ENCODE results near the gene SFMBT2.

The SFMBT2 gene

GRCh38 chr10:7293378-7293920 is 117.4 kb downstream of the SFMBT2 start:
- DNase-seq: no peak

- DNase-seq: no peak
These were observed 119.2 kb downstream of the SFMBT2 start for GRCh38 chr10:7291487-7292270.

GRCh38 chr10:7288060-7288690 is 122.7 kb downstream of the SFMBT2 start:
- no peak for DNase-seq

- no peak for DNase-seq
These were observed 123.5 kb downstream of the SFMBT2 start for GRCh38 chr10:7287377-7287776.

- DNase-seq: no peak
These were observed 125.1 kb downstream of the SFMBT2 start for GRCh38 chr10:7285522-7286322.

GRCh38 chr10:7283246-7283645 is 127.6 kb downstream of the SFMBT2 start:
- no peak for DNase-seq

- DNase-seq: no peak
These were observed 128.4 kb downstream of the SFMBT2 start for GRCh38 chr10:7282457-7282856.

GRCh38 chr10:7281429-7281828 is 129.4 kb downstream of the SFMBT2 start:
- no peak for DNase-seq

GRCh38 chr10:7279303-7279702 is 131.5 kb downstream of the SFMBT2 start:
- no peak for DNase-seq

GRCh38 chr10:7277867-7278266 is 133.0 kb downstream of the SFMBT2 start:
- no peak for DNase-seq

GRCh38 chr10:7277432-7277831 is 133.4 kb downstream of the SFMBT2 start:
- DNase-seq: no peak

- no peak for DNase-seq
These were observed 134.9 kb downstream of the SFMBT2 start for GRCh38 chr10:7275761-7276440.

GRCh38 chr10:7274293-7274692 is 136.5 kb downstream of the SFMBT2 start:
- no peak for DNase-seq

- DNase-seq: no peak
These were observed 138.8 kb downstream of the SFMBT2 start for GRCh38 chr10:7272008-7272407.

- no peak for DNase-seq
These were observed 140.8 kb downstream of the SFMBT2 start for GRCh38 chr10:7269988-7270387.

GRCh38 chr10:7267142-7267541 is 143.7 kb downstream of the SFMBT2 start:
- no peak for DNase-seq

- DNase-seq: no peak
These were observed 145.3 kb downstream of the SFMBT2 start for GRCh38 chr10:7265396-7266123.

GRCh38 chr10:7264313-7264756 is 146.5 kb downstream of the SFMBT2 start:
- no peak for DNase-seq

- no peak for DNase-seq
These were observed 147.2 kb downstream of the SFMBT2 start for GRCh38 chr10:7263616-7264015.

- DNase-seq: no peak
These were observed 149.5 kb downstream of the SFMBT2 start for GRCh38 chr10:7261351-7261750.

- DNase-seq: no peak
These were observed 149.9 kb downstream of the SFMBT2 start for GRCh38 chr10:7260912-7261311.

- no peak for DNase-seq
These were observed 150.4 kb downstream of the SFMBT2 start for GRCh38 chr10:7260412-7260900.

Measured in activated CD4-positive, CD25-positive, alpha-beta regulatory T cell (primary cell).